GM12875 (cell line): Measurements from ENCODE around the gene EPAS1.

Experiments used
- H3K4me3 ChIP-seq: one replicate; pipeline ENCODE4 v1.5.1; 2011; ENCODE audit warnings: low read depth, low read length, control low read depth
- CTCF ChIP-seq: IDR thresholded peaks from 2 replicates; pipeline ENCODE4 v1.5.1; 2011; ENCODE audit warnings: low read depth, mild to moderate bottlenecking, control low read depth, inconsistent platforms, low read length, moderate library complexity, borderline replicate concordance; ENCODE audit not compliant: insufficient read depth

Gene EPAS1

DNA sequence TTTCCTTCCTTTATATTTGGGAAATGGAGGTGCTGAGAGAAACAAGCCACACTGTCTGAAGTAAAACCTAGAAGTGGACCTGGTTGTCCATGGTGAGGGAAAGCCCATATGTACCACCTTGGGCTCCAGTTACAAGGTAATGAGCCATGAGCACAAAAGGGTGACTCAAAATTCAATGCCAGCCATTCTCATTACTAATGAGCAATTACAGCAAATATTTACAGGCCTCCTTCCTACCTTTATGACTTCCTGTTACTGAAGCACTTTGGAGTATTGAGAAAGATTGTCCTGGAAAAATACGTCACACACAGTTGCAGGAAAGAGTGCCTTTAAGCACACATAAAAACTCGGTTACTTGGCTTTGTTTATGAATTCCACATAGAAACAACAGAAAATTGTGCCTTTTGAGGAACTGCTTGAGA lies 9.1 kb downstream of the EPAS1 start:
- no peak for TF ChIP-seq CTCF
- H3K4me3 ChIP-seq, result no peak overlapping the region

DNA sequence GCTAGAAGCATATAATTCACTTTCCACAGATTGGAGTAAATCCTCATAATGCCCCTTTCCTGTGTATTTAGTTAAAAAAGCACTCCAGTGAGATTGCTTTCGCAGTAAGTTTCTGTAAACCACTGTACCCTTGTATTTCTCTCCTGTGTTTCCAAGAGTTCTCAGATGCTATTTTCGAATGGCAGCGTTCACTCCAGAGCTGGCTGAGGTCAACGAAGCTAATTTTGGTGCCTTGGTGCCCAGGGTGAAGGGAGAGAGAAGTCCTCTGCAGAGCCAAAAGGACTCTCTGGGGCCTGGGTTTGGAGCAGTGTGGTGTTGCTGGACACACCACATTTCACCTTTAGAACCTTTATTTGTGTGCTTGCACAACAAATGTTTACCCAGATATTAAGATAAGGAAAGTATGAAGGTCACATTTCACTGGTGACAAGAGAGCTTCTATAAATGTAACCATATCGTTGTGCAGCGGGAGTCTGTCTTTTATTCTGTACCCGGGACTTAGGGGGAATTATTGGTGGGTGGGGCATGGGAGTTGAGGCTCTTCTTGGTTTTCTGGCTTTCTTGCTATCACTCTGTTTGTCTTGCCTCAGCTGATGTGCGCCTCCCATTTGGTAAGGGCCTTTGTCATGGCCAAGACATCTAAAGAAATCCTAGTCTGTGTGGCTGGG lies 9.9 kb downstream of the EPAS1 start:
- no peak for TF ChIP-seq CTCF

GRCh38 chr2:46308081-46308480 lies 10.9 kb downstream of the EPAS1 start:
- no peak overlapping the region for H3K4me3 ChIP-seq
- TF ChIP-seq CTCF, result no peak

More for the DNA sequence above, 9.9 kb downstream of the EPAS1 start:
- no peak overlapping the region for H3K4me3 ChIP-seq

DNA sequence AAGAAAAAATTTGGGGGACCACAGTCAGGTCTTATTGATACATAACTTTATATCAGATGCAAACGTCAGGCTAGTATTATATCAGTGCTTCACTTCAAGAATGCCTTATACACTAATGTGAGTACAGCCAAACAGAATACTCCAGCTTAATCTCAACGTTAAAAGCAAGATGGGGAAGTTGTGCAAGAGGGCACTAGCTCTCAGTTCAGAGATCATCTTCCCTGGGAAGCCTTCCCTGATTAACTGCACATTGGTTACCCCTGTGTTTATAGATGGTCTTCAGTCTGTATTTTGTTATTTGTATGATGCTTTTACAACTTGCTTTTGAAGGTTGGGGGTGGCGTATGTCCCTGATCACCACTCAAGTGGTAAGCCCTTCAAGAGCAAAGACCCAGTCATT lies 11.4 kb downstream of the EPAS1 start:
- H3K4me3 ChIP-seq, result no peak overlapping the region
- TF ChIP-seq CTCF, result no peak

GRCh38 chr2:46309052-46309953 lies 12.1 kb downstream of the EPAS1 start:
- TF ChIP-seq CTCF, result no peak
- H3K4me3 ChIP-seq, result no peak overlapping the region

DNA sequence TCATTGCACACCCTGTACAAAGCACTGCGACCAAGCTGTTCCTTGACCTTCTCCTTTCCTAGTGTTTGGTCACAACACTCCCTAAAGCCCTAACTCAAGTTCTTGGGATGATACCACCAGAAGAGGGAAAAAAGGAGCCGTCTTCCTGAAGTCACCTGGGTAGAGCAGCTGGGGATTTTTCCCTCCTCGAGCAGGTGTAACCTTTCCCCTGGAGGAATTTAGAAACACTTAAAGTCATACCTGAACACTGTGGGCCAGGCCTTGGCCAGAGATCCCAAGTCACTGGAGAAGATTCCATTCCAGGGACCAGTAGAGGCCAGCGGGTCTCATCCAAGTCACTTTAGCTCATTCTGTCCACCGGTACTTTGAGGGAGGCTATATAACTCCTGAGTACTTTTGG lies 13.2 kb downstream of the EPAS1 start:
- no peak overlapping the region for H3K4me3 ChIP-seq
- TF ChIP-seq CTCF, result no peak

GRCh38 chr2:46311651-46312223 lies 14.5 kb downstream of the EPAS1 start:
- no peak for TF ChIP-seq CTCF
- no peak overlapping the region for H3K4me3 ChIP-seq
